BE2C (cell line): ENCODE results near the gene ATP8A2.
"Not testable (repeated sequence)": the region's sequence is repeated elsewhere in the genome, so short reads cannot be mapped to it uniquely, and the experiment has no call there.

ENCODE experiments used
- DNase-seq: peaks from one replicate; pipeline ENCODE4 v3.0.0-alpha.2; 2020
- H3K27me3 ChIP-seq: fragments of 250-450 bp; sonication (Bioruptor Pico); 2 replicates; pipeline ENCODE4 v1.5.1; 2020; ENCODE audit warnings: mild to moderate bottlenecking
- H3K36me3 ChIP-seq: fragments of 250-450 bp; sonication (Bioruptor Pico); 2 replicates; pipeline ENCODE4 v1.5.1; 2020; ENCODE audit warnings: mild to moderate bottlenecking
- H3K4me1 ChIP-seq: fragments of 250-450 bp; sonication (Bioruptor Pico); 2 replicates; pipeline ENCODE4 v1.5.1; 2020
- H3K4me3 ChIP-seq: 2 replicates; pipeline ENCODE4 v1.5.1; 2011; ENCODE audit warnings: low read depth, low read length
- H3K9me3 ChIP-seq: fragments of 250-450 bp; sonication (Bioruptor Pico); 2 replicates; pipeline ENCODE4 v1.5.1; 2020
- TF ChIP-seq, protein P1 (sequence below): IDR thresholded peaks from 2 replicates; pipeline ENCODE4 v1.5.1; 2012; ENCODE audit warnings: mild to moderate bottlenecking, low read depth, low read length

The ATP8A2 gene

DNA sequence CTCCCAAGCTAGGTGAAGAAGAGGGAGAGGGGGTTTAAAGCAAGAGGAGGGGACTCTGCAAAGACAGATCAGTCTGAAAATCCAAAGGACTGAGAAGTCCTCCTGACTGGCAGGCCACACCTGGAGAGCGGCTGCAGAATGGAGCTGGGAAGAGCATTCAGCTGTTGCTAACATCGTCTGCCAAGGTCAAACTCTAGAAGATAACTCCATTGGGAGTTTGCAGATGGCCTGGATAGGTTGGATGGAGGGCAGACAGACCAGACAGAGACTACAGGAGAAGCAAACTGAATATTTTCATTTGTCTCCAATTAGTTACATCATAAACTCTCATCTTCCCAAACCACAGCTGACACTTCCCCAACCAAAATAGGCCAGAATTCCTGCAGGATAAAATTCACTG lies 699.9 kb downstream of the ATP8A2 start:
- Histone ChIP-seq H3K36me3 (no peaks in the 10 kb centered on the region), H3K4me1 (no peaks in the 10 kb centered on the region), H3K27me3 (peaks cover 7% of the 10 kb centered on the region; the same call in 1 of the 2 replicates), H3K9me3 (no peaks in the 10 kb centered on the region), H3K4me3 (no peak overlapping the region)
- TF ChIP-seq, protein P1, sequence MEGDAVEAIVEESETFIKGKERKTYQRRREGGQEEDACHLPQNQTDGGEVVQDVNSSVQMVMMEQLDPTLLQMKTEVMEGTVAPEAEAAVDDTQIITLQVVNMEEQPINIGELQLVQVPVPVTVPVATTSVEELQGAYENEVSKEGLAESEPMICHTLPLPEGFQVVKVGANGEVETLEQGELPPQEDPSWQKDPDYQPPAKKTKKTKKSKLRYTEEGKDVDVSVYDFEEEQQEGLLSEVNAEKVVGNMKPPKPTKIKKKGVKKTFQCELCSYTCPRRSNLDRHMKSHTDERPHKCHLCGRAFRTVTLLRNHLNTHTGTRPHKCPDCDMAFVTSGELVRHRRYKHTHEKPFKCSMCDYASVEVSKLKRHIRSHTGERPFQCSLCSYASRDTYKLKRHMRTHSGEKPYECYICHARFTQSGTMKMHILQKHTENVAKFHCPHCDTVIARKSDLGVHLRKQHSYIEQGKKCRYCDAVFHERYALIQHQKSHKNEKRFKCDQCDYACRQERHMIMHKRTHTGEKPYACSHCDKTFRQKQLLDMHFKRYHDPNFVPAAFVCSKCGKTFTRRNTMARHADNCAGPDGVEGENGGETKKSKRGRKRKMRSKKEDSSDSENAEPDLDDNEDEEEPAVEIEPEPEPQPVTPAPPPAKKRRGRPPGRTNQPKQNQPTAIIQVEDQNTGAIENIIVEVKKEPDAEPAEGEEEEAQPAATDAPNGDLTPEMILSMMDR: no peak
- no peak for DNase-seq

DNA sequence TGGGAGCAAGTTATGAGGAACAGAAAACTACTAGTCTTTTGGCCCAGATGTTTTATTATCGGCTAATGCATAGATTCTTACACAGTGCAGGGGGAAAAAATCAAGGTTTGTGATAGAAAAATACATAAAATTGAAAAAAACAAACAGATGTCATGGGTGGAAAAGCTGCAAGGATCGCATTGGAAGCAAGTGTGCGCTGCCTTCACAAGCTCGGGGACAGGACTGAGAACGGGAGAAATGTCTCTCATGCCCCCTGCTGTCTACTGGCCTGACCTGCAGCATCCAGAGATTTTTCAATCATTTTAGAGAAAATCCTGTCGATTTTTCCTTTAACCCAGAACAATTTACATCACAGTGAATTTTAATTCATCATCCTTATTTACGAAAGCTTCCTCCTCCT lies 700.6 kb downstream of the ATP8A2 start:
- not testable (repeated sequence) for H3K9me3 ChIP-seq, H3K36me3 ChIP-seq, H3K27me3 ChIP-seq, H3K4me1 ChIP-seq, DNase-seq, H3K4me3 ChIP-seq

DNA sequence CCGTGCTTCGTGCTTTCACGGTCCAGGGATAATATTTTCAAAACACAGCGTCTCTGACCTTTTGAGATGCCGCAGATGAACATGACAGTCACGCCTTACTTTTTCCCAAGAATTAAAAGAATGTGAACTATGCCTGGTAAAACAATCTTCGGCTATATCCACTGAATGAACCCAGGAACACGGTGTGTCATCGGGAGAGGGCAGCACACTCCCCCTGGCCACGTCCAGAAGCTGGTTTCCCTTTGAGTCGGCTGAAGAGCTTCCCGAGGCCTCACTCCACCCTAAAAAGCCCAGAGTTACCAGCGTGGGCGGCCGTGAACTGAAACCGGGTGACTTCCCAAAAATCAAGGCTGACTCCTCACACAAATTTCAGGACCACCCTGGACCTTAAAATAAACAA lies 702.9 kb downstream of the ATP8A2 start:
- TF ChIP-seq, protein P1: 0 out of 2 replicates have a peak, but pooled peaks have one; percentile 10
- H3K4me3 ChIP-seq: no peak overlapping the region

More for the DNA sequence above, 702.9 kb downstream of the ATP8A2 start:
- no peaks in the 10 kb centered on the region for H3K36me3 ChIP-seq
- no peaks in the 10 kb centered on the region for H3K4me1 ChIP-seq
- no peak for DNase-seq
- peaks cover 7% of the 10 kb centered on the region; the same call in 1 of the 2 replicates for H3K27me3 ChIP-seq
- H3K9me3 ChIP-seq: no peaks in the 10 kb centered on the region
